ENCODE measurements around the gene IL1A. TPM values are rescaled to one million over a fixed set of nuclear protein-coding genes. Genes with fewer than 3 reads are reported as not detected.

Gene IL1A
- total RNA-seq, 2 donors from 2014 or later = 1.4 to 6.6 TPM

- Mint-ChIP-seq H3K36me3 (ENCODE audit: insufficient read depth in 2 of 2) (no peaks in the 10 kb centered on the region), H3K9me3 (peaks cover 0 to 1% of the 10 kb centered on the region in 2 donors), H3K27ac (no peak overlapping the region), H3K27me3 (ENCODE audit: low read depth) (peaks cover 33% of the 10 kb centered on the region), H3K4me3 (no peak overlapping the region), H3K4me1 (ENCODE audit: low read depth) (peaks cover 14% of the 10 kb centered on the region)
- ATAC-seq (replicated peaks in 1 of 2) (no peak), DNase-seq (no peak)
These were observed 43.4 kb upstream of the IL1A start for GRCh38 chr2:112827604-112828185.

GRCh38 chr2:112827009-112827408, 42.7 kb upstream of the IL1A start:
- H3K4me1 Mint-ChIP-seq (ENCODE audit: low read depth) = peaks cover 21% of the 10 kb centered on the region
- H3K27me3 Mint-ChIP-seq (ENCODE audit: low read depth) = peaks cover 39% of the 10 kb centered on the region
- peaks cover 0 to 1% of the 10 kb centered on the region in 2 donors for H3K9me3 Mint-ChIP-seq
- DNase-seq (no peak), ATAC-seq (replicated peaks in 1 of 2) (no peak)
- no peaks in the 10 kb centered on the region for H3K36me3 Mint-ChIP-seq (ENCODE audit: insufficient read depth in 2 of 2)
- no peak overlapping the region for H3K4me3 Mint-ChIP-seq
- H3K27ac Mint-ChIP-seq = no peak overlapping the region

- ATAC-seq (replicated peaks in 1 of 2) (no peak), DNase-seq (no peak)
- peaks cover 38% of the 10 kb centered on the region for H3K27me3 Mint-ChIP-seq (ENCODE audit: low read depth)
- no peaks in the 10 kb centered on the region for H3K9me3 Mint-ChIP-seq
- H3K4me1 Mint-ChIP-seq (ENCODE audit: low read depth) = peaks cover 34% of the 10 kb centered on the region
- no peaks in the 10 kb centered on the region for H3K36me3 Mint-ChIP-seq (ENCODE audit: insufficient read depth in 2 of 2)
- H3K4me3 Mint-ChIP-seq = no peak overlapping the region
- H3K27ac Mint-ChIP-seq = no peak overlapping the region
These were observed 41.4 kb upstream of the IL1A start for GRCh38 chr2:112825706-112826105.

GRCh38 chr2:112824694-112825085, 40.4 kb upstream of the IL1A start:
- Mint-ChIP-seq H3K4me3 (no peak overlapping the region), H3K4me1 (ENCODE audit: low read depth) (peaks cover 35% of the 10 kb centered on the region), H3K27ac (no peak overlapping the region), H3K9me3 (no peaks in the 10 kb centered on the region), H3K36me3 (ENCODE audit: insufficient read depth in 2 of 2) (no peaks in the 10 kb centered on the region), H3K27me3 (ENCODE audit: low read depth) (peaks cover 28% of the 10 kb centered on the region)
- ATAC-seq (replicated peaks in 1 of 2) (no peak), DNase-seq (no peak)

GRCh38 chr2:112821682-112822081, 37.4 kb upstream of the IL1A start:
- peak; percentile 31 to 38 for DNase-seq
- H3K4me3 Mint-ChIP-seq = peak overlapping the region; percentile 4 to 85
- H3K4me1 Mint-ChIP-seq (ENCODE audit: low read depth) = peaks cover 22% of the 10 kb centered on the region
- peaks cover 19% of the 10 kb centered on the region for H3K27me3 Mint-ChIP-seq (ENCODE audit: low read depth)
- H3K36me3 Mint-ChIP-seq (ENCODE audit: insufficient read depth in 2 of 2) = no peaks in the 10 kb centered on the region
- ATAC-seq (replicated peaks in 1 of 2) = peak; percentile 58 to 61
- no peaks in the 10 kb centered on the region for H3K9me3 Mint-ChIP-seq
- H3K27ac Mint-ChIP-seq = peak overlapping the region; percentile 81

- no peaks in the 10 kb centered on the region for H3K9me3 Mint-ChIP-seq
- peaks cover 19% of the 10 kb centered on the region for H3K27me3 Mint-ChIP-seq (ENCODE audit: low read depth)
- H3K36me3 Mint-ChIP-seq (ENCODE audit: insufficient read depth in 2 of 2) = no peaks in the 10 kb centered on the region
- ATAC-seq (replicated peaks in 1 of 2) (peak; percentile 98), DNase-seq (peak; percentile 74 to 81)
- peak overlapping the region in 1 of 2 donors; percentile 85 for H3K4me3 Mint-ChIP-seq
- H3K27ac Mint-ChIP-seq = no peak overlapping the region
- H3K4me1 Mint-ChIP-seq (ENCODE audit: low read depth) = peaks cover 22% of the 10 kb centered on the region
These were observed 36.8 kb upstream of the IL1A start for GRCh38 chr2:112821142-112821541.

- H3K27ac Mint-ChIP-seq = no peak overlapping the region
- no peaks in the 10 kb centered on the region for H3K36me3 Mint-ChIP-seq (ENCODE audit: insufficient read depth in 2 of 2)
These were observed 36.0 kb upstream of the IL1A start for GRCh38 chr2:112820343-112820742.

GRCh38 chr2:112819081-112819480, 34.8 kb upstream of the IL1A start:
- Mint-ChIP-seq H3K9me3 (no peaks in the 10 kb centered on the region), H3K36me3 (ENCODE audit: insufficient read depth in 2 of 2) (no peaks in the 10 kb centered on the region), H3K27ac (no peak overlapping the region), H3K27me3 (ENCODE audit: low read depth) (peaks cover 15% of the 10 kb centered on the region), H3K4me1 (ENCODE audit: low read depth) (peaks cover 22% of the 10 kb centered on the region), H3K4me3 (no peak overlapping the region)
- DNase-seq (no peak), ATAC-seq (replicated peaks in 1 of 2) (no peak)

More at GRCh38 chr2:112820343-112820742, 36.0 kb upstream of the IL1A start:
- H3K9me3 Mint-ChIP-seq = no peaks in the 10 kb centered on the region
- ATAC-seq (replicated peaks in 1 of 2) (no peak), DNase-seq (no peak)
- H3K4me1 Mint-ChIP-seq (ENCODE audit: low read depth) = peaks cover 22% of the 10 kb centered on the region
- no peak overlapping the region for H3K4me3 Mint-ChIP-seq
- H3K27me3 Mint-ChIP-seq (ENCODE audit: low read depth) = peaks cover 19% of the 10 kb centered on the region

- Mint-ChIP-seq H3K4me3 (no peak overlapping the region), H3K4me1 (ENCODE audit: low read depth) (peaks cover 23% of the 10 kb centered on the region), H3K27ac (no peak overlapping the region), H3K9me3 (no peaks in the 10 kb centered on the region), H3K27me3 (ENCODE audit: low read depth) (peaks cover 10% of the 10 kb centered on the region), H3K36me3 (ENCODE audit: insufficient read depth in 2 of 2) (no peaks in the 10 kb centered on the region)
- DNase-seq (no peak), ATAC-seq (replicated peaks in 1 of 2) (no peak)
These were observed 34.0 kb upstream of the IL1A start for GRCh38 chr2:112818094-112818902.

GRCh38 chr2:112817082-112817689, 32.9 kb upstream of the IL1A start:
- Mint-ChIP-seq H3K4me1 (ENCODE audit: low read depth) (peaks cover 28% of the 10 kb centered on the region), H3K36me3 (ENCODE audit: insufficient read depth in 2 of 2) (no peaks in the 10 kb centered on the region), H3K27ac (no peak overlapping the region)

GRCh38 chr2:112814278-112814677, 30.0 kb upstream of the IL1A start:
- ATAC-seq (replicated peaks in 1 of 2) (no peak), DNase-seq (no peak)
- Mint-ChIP-seq H3K27ac (no peak overlapping the region), H3K27me3 (ENCODE audit: low read depth) (no peaks in the 10 kb centered on the region), H3K4me3 (no peak overlapping the region), H3K36me3 (ENCODE audit: insufficient read depth in 2 of 2) (peaks cover 6 to 10% of the 10 kb centered on the region in 2 donors), H3K9me3 (peaks cover 4% of the 10 kb centered on the region in 2 donors), H3K4me1 (ENCODE audit: low read depth) (peaks cover 24% of the 10 kb centered on the region)

More at GRCh38 chr2:112817082-112817689, 32.9 kb upstream of the IL1A start:
- H3K9me3 Mint-ChIP-seq = no peaks in the 10 kb centered on the region
- ATAC-seq (replicated peaks in 1 of 2) (no peak), DNase-seq (no peak)
- H3K4me3 Mint-ChIP-seq = no peak overlapping the region
- peaks cover 1% of the 10 kb centered on the region for H3K27me3 Mint-ChIP-seq (ENCODE audit: low read depth)

GRCh38 chr2:112813280-112813966, 29.1 kb upstream of the IL1A start:
- Mint-ChIP-seq H3K4me1 (ENCODE audit: low read depth) (peaks cover 30% of the 10 kb centered on the region), H3K27ac (no peak overlapping the region), H3K27me3 (ENCODE audit: low read depth) (no peaks in the 10 kb centered on the region), H3K36me3 (ENCODE audit: insufficient read depth in 2 of 2) (peaks cover 6 to 13% of the 10 kb centered on the region in 2 donors), H3K4me3 (no peak overlapping the region), H3K9me3 (peaks cover 4 to 8% of the 10 kb centered on the region in 2 donors)
- DNase-seq (no peak), ATAC-seq (replicated peaks in 1 of 2) (no peak)

Measured in activated T-cell treated with anti-CD3 and anti-CD28 coated beads, Interleukin-2, amount 50 U/mL, for 72 hours (primary cell).